K562 (cell line): ENCODE data around the gene AKR1D1. TPM values are rescaled to one million over a fixed set of nuclear protein-coding genes. Genes with fewer than 3 reads are reported as not detected.
A peak's percentile ranks its signal among the peaks of the same experiment; 100 is the strongest.

ENCODE experiments used
- FOSL1 ChIP-seq: fragments of 200-800 bp; sonication (Bioruptor generic); conservative IDR thresholded peaks from 2 replicates; pipeline ENCODE4 v1.6.1; 2016; ENCODE audit warnings: missing genetic modification characterization, missing compliant biosample characterization
- L3MBTL2 ChIP-seq: fragments of 450-650 bp; IDR thresholded peaks from 2 replicates; pipeline ENCODE4 v1.6.1; 2016; ENCODE audit warnings: mild to moderate bottlenecking, moderate library complexity
- LEF1 ChIP-seq: fragments of 450-650 bp; IDR thresholded peaks from 2 replicates; pipeline ENCODE4 v1.6.1; 2016; ENCODE audit warnings: mild to moderate bottlenecking
- NR2C2 ChIP-seq, 2 experiments: fragments of 200-800 bp in 1 of 2; sonication (Bioruptor generic) in 1 of 2; sonication (generic) in 1 of 2; formaldehyde crosslinking in 1 of 2; IDR thresholded peaks; 2 replicates each; pipeline versions ENCODE4 v1.6.1 to v1.8.0; 2016 to 2022; ENCODE audit warnings: mild to moderate bottlenecking in 1 of 2, missing compliant biosample characterization in 1 of 2, missing genetic modification characterization in 1 of 2, missing genetic modification reagents in 1 of 2
- SMARCA4 ChIP-seq: fragments of 450-650 bp; IDR thresholded peaks from 2 replicates; pipeline ENCODE4 v1.6.1; 2016
- polyA plus RNA-seq, 8 experiments: library from polyadenylated mRNA; depleted of rRNA in 4 of 8; stranded (reverse) in 5 of 8; unstranded in 3 of 8; fragments of >200 nt; fragmentation: Nextera tagmentation in 2 of 8; fragmentation: Illumina TruSeq in 1 of 8; extraction: Ambion mirVana in 2 of 8; extraction: Trizol in 1 of 8; gene quantifications; 2 replicates each; pipeline versions ENCODE4 v1.2.1 to v1.2.3, GENCODE V29; 2011 to 2014; ENCODE audit warnings: inconsistent platforms in 1 of 8, missing spikeins in 1 of 8
- total RNA-seq, 7 experiments: library from RNA; depleted of rRNA in 6 of 7; stranded (reverse); fragments of >200 nt in 6 of 7; fragmentation: Illumina TruSeq in 2 of 7; extraction: Trizol in 2 of 7; gene quantifications; 2 replicates each; pipeline versions ENCODE4 v1.2.1 to v1.2.3, GENCODE V29; 2011 to 2021; ENCODE audit warnings: low replicate concordance in 1 of 7
- TF ChIP-seq, protein P1 (sequence below): sonication (generic); formaldehyde crosslinking; IDR thresholded peaks from 2 replicates; pipeline ENCODE4 v1.9.0; 2022; ENCODE audit warnings: mild to moderate bottlenecking, missing genetic modification reagents
- TF ChIP-seq, protein P2 (sequence below): sonication (generic); formaldehyde crosslinking; IDR thresholded peaks from 2 replicates; pipeline ENCODE4 v1.8.1; 2023; ENCODE audit warnings: missing genetic modification reagents, mild to moderate bottlenecking, borderline replicate concordance
- TF ChIP-seq, protein P3 (sequence below), 2 experiments: fragments of 450-650 bp in 1 of 2; sonication (generic) in 1 of 2; formaldehyde crosslinking in 1 of 2; IDR thresholded peaks; 2 replicates each; pipeline versions ENCODE4 v1.7.1 to v1.9.0; 2016 to 2022; ENCODE audit warnings: inconsistent platforms in 1 of 2, mild to moderate bottlenecking in 1 of 2, missing genetic modification reagents in 1 of 2

AKR1D1 gene
- total and polyA plus RNA-seq, 9 of the 15 experiments (the other 6 are each of a cell fraction or from before 2014, with no cell fraction given): not detected

DNA sequence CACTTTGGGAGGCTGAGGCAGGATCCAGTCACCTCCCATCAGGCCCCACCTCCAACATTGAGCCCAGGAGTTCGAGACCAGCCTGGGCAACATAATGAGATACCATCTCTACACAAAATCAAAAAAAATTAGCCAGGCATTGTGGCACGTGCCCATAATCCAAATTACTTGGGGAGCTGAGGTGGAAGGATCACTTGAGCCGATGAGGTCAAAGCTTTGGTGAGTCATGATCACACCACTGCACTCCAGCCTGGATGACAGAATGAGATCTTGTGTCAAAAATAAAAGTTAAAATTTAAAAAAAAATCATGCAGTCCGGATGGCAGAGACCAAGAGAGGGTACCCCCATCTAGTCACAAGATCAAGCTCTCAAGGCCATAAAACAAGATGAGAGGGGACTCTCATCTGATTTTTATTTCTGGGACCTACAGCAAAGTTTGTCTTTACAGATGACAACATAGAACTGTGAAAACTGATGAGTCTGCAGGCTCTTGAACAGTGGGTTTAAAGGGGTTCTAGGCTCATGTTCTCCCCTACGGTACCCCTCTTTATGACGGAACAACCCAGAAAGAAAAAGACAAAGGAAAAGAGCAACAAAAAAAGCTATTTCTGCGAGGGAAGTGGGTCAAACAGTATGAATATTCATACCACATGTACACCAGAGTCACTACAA is 45.4 kb upstream of the AKR1D1 start (continued):
- TF ChIP-seq, protein P1, sequence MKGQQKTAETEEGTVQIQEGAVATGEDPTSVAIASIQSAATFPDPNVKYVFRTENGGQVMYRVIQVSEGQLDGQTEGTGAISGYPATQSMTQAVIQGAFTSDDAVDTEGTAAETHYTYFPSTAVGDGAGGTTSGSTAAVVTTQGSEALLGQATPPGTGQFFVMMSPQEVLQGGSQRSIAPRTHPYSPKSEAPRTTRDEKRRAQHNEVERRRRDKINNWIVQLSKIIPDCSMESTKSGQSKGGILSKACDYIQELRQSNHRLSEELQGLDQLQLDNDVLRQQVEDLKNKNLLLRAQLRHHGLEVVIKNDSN (CRISPR knock-in tag): peak; percentile 43; the same call in 1 of the 2 replicates
- TF ChIP-seq NR2C2 (CRISPR knock-in tag; IDR thresholded peaks at IDR 0.05): no peak
- TF ChIP-seq NR2C2 (tag; IDR thresholded peaks at IDR 0.05): 0 out of 2 replicates have a peak, but pooled peaks have one; percentile 17
- TF ChIP-seq FOSL1 (tag): peak; percentile 74
- TF ChIP-seq, protein P2, sequence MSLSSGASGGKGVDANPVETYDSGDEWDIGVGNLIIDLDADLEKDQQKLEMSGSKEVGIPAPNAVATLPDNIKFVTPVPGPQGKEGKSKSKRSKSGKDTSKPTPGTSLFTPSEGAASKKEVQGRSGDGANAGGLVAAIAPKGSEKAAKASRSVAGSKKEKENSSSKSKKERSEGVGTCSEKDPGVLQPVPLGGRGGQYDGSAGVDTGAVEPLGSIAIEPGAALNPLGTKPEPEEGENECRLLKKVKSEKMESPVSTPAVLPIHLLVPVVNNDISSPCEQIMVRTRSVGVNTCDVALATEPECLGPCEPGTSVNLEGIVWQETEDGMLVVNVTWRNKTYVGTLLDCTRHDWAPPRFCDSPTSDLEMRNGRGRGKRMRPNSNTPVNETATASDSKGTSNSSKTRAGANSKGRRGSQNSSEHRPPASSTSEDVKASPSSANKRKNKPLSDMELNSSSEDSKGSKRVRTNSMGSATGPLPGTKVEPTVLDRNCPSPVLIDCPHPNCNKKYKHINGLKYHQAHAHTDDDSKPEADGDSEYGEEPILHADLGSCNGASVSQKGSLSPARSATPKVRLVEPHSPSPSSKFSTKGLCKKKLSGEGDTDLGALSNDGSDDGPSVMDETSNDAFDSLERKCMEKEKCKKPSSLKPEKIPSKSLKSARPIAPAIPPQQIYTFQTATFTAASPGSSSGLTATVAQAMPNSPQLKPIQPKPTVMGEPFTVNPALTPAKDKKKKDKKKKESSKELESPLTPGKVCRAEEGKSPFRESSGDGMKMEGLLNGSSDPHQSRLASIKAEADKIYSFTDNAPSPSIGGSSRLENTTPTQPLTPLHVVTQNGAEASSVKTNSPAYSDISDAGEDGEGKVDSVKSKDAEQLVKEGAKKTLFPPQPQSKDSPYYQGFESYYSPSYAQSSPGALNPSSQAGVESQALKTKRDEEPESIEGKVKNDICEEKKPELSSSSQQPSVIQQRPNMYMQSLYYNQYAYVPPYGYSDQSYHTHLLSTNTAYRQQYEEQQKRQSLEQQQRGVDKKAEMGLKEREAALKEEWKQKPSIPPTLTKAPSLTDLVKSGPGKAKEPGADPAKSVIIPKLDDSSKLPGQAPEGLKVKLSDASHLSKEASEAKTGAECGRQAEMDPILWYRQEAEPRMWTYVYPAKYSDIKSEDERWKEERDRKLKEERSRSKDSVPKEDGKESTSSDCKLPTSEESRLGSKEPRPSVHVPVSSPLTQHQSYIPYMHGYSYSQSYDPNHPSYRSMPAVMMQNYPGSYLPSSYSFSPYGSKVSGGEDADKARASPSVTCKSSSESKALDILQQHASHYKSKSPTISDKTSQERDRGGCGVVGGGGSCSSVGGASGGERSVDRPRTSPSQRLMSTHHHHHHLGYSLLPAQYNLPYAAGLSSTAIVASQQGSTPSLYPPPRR (CRISPR knock-in tag): no peak
- TF ChIP-seq, protein P3, sequence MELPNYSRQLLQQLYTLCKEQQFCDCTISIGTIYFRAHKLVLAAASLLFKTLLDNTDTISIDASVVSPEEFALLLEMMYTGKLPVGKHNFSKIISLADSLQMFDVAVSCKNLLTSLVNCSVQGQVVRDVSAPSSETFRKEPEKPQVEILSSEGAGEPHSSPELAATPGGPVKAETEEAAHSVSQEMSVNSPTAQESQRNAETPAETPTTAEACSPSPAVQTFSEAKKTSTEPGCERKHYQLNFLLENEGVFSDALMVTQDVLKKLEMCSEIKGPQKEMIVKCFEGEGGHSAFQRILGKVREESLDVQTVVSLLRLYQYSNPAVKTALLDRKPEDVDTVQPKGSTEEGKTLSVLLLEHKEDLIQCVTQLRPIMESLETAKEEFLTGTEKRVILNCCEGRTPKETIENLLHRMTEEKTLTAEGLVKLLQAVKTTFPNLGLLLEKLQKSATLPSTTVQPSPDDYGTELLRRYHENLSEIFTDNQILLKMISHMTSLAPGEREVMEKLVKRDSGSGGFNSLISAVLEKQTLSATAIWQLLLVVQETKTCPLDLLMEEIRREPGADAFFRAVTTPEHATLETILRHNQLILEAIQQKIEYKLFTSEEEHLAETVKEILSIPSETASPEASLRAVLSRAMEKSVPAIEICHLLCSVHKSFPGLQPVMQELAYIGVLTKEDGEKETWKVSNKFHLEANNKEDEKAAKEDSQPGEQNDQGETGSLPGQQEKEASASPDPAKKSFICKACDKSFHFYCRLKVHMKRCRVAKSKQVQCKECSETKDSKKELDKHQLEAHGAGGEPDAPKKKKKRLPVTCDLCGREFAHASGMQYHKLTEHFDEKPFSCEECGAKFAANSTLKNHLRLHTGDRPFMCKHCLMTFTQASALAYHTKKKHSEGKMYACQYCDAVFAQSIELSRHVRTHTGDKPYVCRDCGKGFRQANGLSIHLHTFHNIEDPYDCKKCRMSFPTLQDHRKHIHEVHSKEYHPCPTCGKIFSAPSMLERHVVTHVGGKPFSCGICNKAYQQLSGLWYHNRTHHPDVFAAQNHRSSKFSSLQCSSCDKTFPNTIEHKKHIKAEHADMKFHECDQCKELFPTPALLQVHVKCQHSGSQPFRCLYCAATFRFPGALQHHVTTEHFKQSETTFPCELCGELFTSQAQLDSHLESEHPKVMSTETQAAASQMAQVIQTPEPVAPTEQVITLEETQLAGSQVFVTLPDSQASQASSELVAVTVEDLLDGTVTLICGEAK (IDR thresholded peaks at IDR 0.05): no peak
- TF ChIP-seq, protein P3 (CRISPR knock-in tag; IDR thresholded peaks at IDR 0.05): no peak
- TF ChIP-seq L3MBTL2: 0 out of 2 replicates have a peak, but pooled peaks have one; percentile 36
- TF ChIP-seq LEF1: no peak
- peak; percentile 43; the same call in 1 of the 2 replicates for TF ChIP-seq SMARCA4
